ENCODE results near the gene ZDHHC11.

Gene ZDHHC11, protein sequence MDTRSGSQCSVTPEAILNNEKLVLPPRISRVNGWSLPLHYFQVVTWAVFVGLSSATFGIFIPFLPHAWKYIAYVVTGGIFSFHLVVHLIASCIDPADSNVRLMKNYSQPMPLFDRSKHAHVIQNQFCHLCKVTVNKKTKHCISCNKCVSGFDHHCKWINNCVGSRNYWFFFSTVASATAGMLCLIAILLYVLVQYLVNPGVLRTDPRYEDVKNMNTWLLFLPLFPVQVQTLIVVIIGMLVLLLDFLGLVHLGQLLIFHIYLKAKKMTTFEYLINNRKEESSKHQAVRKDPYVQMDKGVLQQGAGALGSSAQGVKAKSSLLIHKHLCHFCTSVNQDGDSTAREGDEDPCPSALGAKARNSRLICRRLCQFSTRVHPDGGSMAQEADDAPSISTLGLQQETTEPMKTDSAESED

DNA sequence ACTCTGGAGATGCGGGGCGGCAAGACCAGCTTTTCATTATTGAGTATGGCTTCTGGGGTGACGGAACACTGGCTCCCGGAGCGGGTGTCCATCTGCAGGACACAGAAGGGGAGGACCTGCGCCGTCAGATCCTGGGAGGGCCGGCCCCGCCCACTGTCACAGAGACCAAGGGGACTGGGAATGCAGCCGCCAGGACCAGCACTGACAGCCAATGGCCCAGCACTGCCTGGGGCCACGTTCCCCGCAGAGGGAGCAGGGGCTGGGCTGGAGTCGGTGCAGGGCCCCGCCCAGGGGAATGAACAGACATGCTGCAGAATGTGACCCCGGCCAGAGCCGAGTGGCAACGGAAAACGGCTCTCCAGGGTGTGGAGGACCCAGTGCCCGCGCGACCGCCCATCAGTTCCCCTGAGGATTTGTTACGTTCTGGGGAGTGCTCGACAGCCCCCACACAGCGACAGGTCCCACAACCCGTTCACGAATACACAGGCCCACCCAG lies at the start of gene ZDHHC11:
ZDHHC11 (minus strand) TSS at position 476 of the 496 bp plus-strand sequence; CDS start at position 92, 384 bp downstream.
- DNase-seq (ENCODE audit: low spot score): no peak

DNA sequence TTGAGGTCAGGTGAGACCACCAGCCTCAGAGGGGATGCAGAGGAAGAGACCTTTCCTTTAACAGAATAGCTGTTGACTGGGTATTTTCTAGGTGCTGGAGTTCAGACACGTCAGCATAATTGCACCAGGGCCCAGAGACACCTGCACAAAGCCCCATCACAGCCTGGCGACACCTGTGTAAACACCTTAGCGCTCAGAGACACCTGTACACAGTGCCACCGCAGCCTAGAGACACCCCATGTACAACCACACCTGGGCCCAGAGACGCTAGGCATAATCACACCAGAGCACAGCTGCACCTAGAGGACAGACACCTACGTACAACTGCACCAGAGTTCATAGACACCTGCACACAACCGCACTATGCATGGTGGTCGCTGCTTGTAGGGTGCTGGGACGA lies 42.9 kb upstream of the ZDHHC11 start:
- DNase-seq (ENCODE audit: low spot score): no peak

GRCh38 chr5:893137-893506 lies 42.3 kb upstream of the ZDHHC11 start:
- DNase-seq (ENCODE audit: low spot score): no peak

DNA sequence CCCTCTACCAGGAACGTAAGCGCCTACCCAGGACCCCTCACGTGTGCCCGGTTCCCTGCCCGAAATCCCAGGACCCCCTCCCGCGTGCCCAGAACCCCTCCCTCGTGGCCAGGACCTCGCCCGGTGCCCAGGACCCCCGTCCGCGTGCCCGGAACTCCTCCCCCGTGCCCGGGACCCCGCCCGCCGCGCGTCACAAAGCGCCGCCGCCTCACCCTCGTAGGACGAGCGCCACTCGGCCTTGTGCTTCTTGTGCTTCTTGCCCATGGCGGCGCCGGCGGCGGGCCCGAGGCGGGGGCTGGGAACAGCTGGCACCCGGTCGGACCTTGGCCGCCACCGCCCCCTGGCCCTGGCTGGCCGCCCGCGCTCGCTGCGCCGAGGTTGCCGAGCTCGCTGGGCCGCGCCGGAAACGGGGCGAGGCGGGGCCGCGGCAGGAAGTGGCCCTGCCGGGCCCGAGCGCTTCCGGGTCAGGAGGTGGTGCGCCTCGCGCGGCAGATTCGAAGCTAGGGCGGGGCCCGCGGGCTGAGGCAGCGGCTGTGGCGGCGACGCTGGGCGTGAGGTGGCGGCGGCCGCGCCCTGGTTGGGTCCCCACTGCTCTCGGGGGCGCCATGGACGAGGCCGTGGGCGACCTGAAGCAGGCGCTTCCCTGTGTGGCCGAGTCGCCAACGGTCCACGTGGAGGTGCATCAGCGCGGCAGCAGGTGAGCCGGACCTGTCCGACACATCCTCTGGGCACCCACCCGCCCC lies 41.8 kb upstream of the ZDHHC11 start, which contains the start of the genes BRD9 and TRIP13:
BRD9 (minus strand) TSS at position 408 of the 743 bp plus-strand sequence; CDS start at position 264, 144 bp downstream.
TRIP13 (plus strand) TSS at position 491 of the 743 bp plus-strand sequence; CDS start at position 606, 115 bp downstream.
- peak; percentile 87 for DNase-seq (ENCODE audit: low spot score)

DNA sequence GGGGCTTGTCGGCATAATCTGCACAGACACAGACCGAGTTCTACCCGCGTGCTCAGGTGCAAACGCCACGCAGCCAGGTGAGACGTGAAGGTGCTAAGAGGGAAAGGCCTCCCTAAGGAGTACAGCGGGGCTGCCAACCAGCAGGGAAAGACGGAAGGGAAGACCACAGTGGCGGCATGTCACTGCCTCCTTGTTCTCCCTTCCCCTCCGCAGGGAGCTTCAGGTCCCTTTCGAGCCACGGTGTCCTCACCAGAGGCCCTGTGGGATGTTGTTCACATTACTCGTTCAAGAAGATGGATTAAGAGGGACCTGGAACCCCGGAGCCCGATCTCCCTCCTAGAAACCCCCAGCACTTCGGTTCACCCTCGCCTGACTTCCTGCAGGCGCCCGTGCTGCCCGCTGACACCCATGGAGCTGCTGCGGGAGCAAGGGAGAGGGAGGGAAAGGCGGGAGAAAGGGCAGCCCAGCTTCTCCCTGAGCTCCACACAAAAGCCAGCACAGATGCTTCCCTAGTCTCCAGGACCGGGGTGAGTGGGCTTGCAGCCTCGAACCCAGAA lies 41.1 kb upstream of the ZDHHC11 start:
- DNase-seq (ENCODE audit: low spot score): peak; percentile 8

DNA sequence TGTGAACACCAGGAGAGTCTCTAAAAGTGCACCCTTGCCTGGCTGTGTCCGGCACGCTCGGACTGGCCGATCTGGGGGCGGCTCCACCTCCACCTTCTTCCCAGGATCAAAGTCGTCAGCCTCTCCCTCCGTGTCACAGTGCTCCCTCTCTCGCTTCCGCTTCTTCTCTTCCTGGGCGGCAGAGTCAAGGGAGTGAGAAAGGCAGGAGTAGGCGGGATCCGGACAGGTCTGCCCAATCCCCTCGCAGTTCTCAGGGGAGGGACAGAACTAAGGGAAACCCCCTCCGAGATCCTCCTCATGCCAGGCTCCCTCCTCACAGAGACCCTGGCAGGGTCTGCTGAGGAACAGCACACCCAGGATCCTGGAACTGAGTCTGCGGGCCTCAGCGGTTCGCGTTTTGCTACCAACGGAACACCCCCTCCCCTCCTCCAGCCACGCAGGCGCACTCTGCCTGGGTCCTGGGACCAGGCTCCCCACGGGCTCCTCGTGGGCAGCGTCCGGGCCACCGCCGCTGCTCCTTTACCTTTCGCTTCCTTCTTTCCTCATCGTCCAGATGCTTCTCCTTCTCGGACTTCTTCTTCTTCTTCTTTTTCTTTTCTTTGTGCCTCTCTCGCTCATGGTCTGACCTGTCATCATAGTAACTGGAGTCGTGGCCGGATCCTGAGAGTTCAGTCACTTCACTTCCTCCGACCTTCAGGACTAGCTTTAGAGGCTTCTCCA lies 40.5 kb upstream of the ZDHHC11 start:
- DNase-seq (ENCODE audit: low spot score): no peak

DNA sequence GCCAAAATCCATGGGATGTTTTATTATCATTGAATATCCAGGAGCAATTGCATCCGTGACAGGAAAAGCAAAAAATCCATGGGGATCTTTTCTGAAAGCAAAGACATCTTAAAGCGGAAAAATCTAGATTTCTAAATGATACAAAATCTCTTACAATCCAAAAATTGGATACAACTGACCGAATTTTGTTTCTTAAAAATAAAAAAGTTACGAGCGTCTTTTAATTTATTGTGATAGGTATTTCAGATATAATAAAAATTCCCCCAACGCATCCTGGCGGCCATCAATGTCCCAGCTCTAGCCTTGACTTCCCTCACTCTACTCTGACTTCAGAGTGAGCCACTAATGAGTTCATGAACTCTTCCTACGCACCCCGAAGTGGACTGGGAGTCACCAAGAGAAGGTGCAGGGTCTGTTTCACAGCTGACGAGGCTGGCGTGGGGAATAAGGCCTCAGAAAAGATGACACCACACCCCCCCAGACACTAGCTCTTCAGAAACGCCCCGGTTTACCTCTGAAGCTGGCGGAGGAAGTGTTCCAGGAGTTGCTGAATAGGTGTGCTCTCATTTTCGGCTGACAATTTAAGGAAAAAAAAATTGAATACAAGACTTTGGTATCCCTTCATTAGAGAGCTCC lies 38.4 kb upstream of the ZDHHC11 start:
- DNase-seq (ENCODE audit: low spot score): no peak

- DNase-seq (ENCODE audit: low spot score): no peak
Measured at GRCh38 chr5:888638-889035, 37.9 kb upstream of the ZDHHC11 start.

DNA sequence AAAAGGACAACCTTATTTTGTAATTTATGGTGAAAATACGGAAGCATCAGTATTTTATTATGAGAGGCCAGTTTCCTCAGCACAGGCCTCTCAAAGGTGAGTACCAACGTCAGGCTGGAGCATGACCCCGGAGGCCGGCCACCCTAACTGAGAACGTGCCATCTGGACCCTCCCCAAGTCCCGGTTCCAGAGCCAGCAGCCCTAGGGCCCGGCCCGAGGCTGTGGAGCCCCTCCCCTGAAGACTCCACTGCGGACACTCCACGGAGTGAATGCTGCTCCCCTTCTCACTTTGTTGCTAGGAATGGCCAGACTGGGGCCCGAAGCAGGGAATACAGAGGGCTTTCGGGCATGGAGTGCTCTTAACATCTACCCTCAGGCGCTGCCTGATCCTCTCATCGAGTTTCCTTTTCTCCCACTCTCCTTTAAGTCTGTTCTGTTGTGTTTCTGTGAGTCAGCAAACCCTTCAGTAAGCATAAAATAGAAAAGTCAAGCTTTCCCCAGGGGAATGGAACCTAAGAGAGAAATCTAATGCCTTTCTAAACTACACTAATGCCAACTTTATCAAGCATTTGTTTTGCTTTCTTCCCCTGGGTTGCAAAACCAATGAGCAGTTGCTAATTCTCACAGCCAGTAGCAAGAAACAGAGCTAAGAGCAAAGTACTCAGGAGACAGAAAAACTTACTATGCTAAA lies 37.3 kb upstream of the ZDHHC11 start:
- DNase-seq (ENCODE audit: low spot score): no peak

GRCh38 chr5:886716-887325 lies 36.0 kb upstream of the ZDHHC11 start:
- no peak for DNase-seq (ENCODE audit: low spot score)

DNA sequence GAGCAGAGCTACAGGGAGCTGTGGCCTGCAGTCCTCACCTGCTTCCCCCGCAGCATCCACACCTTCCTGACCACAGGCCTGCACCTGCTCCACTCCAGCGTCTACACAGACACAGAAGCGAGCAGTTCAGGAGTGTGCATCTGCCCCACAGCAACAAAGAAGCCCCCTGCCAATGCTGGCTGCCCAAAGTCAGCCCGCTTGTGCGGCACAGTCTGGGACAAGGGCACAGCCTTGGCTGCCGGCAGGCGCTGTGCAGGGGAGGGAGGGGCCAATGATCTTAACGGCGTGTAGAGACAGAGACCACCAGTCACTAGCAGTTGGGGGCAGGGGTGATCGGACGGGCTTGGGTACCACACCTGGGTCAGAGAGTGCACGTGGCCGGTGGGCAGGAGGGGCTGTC lies 35.2 kb upstream of the ZDHHC11 start:
- DNase-seq (ENCODE audit: low spot score): no peak

DNA sequence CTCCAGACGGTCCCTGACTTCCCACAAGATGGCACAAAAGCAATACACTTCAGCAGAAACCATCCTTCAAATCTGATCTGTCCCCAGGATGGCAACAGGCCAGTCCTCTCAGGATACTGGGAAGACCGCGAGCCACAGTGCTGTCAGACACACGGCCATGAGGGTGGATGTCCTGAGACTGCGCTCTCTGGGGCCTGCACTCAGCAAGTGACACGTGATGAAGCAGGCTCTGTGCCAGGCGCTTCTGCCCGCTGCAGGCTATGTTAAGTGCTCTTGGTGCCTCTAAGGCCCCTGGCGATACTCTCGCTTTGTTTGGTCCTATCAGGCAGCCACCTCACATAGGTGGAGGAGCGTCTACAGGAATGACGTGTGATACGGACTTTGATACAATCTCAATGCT lies 34.7 kb upstream of the ZDHHC11 start:
- DNase-seq (ENCODE audit: low spot score): no peak

DNA sequence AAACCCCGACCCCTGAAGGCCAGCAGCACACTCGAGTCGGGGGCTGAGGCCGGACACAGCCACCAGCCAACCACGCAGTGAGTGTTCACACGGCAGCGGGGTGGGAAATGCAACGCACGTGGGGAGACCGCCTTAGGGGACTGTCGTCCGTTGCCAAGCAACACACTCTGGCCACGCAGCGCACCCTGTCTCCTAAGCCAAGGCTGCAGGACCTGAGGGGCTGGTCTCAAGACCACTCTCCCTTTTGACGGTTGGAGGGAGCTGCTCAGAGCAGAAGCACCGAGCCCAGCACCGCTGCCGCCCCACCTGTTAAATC lies 34.3 kb upstream of the ZDHHC11 start:
- DNase-seq (ENCODE audit: low spot score): no peak

DNA sequence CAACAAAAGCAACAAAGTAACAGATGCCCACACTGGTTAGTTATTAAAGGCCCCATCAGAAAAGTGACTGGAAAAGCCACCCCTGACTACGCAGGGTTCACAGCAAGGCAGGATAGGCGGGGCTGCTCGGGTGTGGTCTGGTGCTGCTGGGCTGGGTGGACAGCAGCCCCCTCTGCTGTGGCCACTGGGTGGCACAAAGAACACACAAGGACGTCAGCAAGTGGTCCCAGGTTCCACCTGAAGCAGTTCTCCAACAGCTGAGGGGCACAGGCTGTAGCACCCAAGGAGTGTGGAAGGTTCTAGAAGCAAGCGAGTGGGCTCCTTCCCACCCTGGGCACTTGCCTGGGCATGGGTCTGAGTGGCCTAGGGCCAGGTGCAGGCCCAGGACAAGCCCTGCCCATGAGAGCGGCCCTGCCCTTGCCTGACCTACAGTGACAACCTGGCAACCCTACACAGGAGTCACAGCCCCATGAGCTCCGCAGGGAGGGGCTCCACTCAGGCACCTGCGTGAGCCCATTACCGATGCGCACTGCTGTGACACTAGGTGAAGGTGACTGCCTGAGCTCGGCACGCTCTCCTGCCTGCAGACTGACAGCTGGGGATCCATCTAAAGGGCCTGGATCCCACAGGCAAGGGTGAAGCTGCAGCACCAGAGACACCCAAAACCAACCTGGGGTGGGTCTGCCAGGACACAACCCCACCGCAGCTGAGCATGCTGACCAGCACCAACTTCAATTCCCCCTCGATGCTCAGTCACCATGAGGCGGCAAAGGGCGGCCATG lies 33.8 kb upstream of the ZDHHC11 start:
- no peak for DNase-seq (ENCODE audit: low spot score)

DNA sequence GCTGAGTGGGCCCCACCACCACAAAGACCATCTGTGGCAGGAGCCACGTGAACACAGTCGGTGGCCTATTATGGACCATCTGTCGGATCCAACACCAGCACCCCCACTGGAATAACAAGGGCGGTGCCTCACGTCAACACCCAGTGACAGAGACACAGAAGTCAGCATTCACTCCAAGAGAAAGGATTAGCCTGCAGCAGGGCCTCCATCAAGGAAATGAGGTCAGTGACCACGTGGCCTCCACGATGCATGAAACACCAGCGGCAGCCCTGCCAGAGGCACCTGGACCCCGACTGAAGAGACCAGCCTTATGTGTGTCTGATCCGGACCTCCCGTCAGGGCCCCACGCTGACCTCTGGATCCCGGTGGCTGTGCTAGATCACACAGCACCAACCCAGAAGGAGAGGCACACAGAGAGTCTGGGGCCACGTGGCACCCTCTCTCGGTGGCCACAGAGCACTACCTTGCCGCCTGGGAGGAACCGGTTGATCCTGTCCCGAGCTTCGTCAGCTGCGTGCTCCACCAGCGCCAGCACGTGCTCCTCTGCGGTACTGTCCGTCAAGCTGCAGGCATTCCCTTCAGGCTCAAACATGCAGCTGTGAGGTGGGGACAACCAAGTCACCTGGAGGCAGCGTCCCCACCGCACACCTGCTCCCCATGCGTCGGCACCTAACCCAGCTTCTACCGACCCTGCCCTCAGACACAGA lies 32.8 kb upstream of the ZDHHC11 start:
- no peak for DNase-seq (ENCODE audit: low spot score)

DNA sequence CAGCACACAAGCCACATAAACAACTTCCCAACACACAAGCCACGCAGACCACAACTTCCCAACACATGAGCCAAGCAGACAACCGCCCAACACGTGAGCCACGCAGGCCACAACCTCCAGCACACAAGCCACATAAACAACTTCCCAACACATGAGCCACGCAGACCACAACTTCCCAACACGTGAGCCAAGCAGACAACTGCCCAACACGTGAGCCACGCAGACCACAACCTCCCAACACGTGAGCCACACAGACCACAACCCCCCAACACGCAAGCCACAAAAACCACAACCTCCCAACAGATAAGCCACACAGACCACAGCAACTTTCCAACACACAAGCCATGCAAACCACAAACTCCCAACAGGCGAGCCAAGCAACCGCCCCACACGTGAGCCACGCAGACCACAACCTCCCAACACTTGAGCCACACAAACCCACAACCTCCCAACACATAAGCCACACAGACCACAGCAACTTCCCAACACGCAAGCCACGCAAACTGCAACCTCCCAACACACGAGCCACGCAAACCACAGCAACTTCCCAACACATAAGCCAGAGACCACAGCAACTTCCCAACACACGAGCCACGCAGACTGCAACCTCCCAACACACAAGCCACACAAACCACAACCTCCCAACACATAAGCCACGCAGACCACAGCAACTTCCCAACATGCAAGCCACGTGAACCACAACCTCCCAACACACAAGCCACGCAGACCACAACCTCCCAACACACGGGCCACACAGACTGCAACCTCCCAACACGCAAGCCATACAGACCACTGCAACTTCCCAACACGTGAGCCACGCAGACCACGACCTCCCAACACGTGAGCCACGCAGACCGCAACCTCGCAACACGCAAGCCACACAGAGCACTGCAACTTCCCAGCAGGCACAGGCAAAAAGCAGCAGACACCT lies 31.7 kb upstream of the ZDHHC11 start:
- no peak for DNase-seq (ENCODE audit: low spot score)

GRCh38 chr5:881551-881935 lies 30.8 kb upstream of the ZDHHC11 start:
- no peak for DNase-seq (ENCODE audit: low spot score)

Data from hematopoietic multipotent progenitor cell treated with erythropoietin and hydrocortisone succinate and interleukin-3 and kit ligand, for 17 days (in vitro differentiated cells).